PFSK-1 (cell line): ENCODE measurements around the gene C10orf53.

Experiments used
- POLR2AphosphoS5 ChIP-seq: IDR thresholded peaks from 2 replicates; pipeline ENCODE4 v1.6.1; 2012; ENCODE audit warnings: low read depth, mild to moderate bottlenecking, control low read depth, low read length, moderate library complexity
- REST ChIP-seq, 2 experiments: IDR thresholded peaks; 2 replicates each; pipeline versions ENCODE4 v1.6.1 to v1.8.0; 2011 to 2012; ENCODE audit warnings: low read depth in 2 of 2, low read length in 2 of 2, control low read depth in 1 of 2, inconsistent platforms in 1 of 2, mild to moderate bottlenecking in 1 of 2, moderate library complexity in 1 of 2; ENCODE audit not compliant: insufficient read depth in 1 of 2
- SIN3A ChIP-seq: IDR thresholded peaks from 2 replicates; pipeline ENCODE4 v1.6.1; 2012; ENCODE audit warnings: mild to moderate bottlenecking, low read length, moderate library complexity, borderline replicate concordance; ENCODE audit not compliant: insufficient read depth
- TAF1 ChIP-seq: IDR thresholded peaks from 2 replicates; pipeline ENCODE4 v1.6.1; 2012; ENCODE audit warnings: low read length, control low read depth, borderline replicate concordance; ENCODE audit not compliant: insufficient read depth

- TF ChIP-seq REST (IDR thresholded peaks at IDR 0.05; ENCODE audit: insufficient read depth in 1 of 2, low read depth in 2 of 2, low read length in 2 of 2) (no peak), TAF1 (no peak), POLR2AphosphoS5 (no peak), SIN3A (no peak)
Observed at GRCh38 chr10:49709934-49710333, 30.5 kb downstream of the C10orf53 start.
